Spinal cord (tissue), 10 donors: ENCODE results near the gene WDR5. TPM values are rescaled to one million over a fixed set of nuclear protein-coding genes. Genes with fewer than 3 reads are reported as not detected.
A peak's percentile ranks its signal among the peaks of the same experiment; 100 is the strongest.

Experiments used
- DNase-seq, 6 donors: peaks; one replicate each; pipeline versions ENCODE4 v3.0.0 to v3.0.0-alpha.2; 2013 to 2015; ENCODE audit warnings: low spot score in 6 of 6, low read depth in 4 of 6
- H3K27ac ChIP-seq: one replicate; pipeline ENCODE4 v1.5.1; 2013; ENCODE audit warnings: low read depth, low read length, control low read depth
- H3K27me3 ChIP-seq: one replicate; pipeline ENCODE4 v1.6.1; 2013; ENCODE audit warnings: low read length; ENCODE audit not compliant: control insufficient read depth, insufficient read depth
- H3K36me3 ChIP-seq: one replicate; pipeline ENCODE4 v1.6.1; 2013; ENCODE audit warnings: low read length; ENCODE audit not compliant: control insufficient read depth, insufficient read depth
- H3K4me1 ChIP-seq: one replicate; pipeline ENCODE4 v1.6.1; 2013; ENCODE audit warnings: low read length; ENCODE audit not compliant: control insufficient read depth, insufficient read depth
- H3K4me3 ChIP-seq: one replicate; pipeline ENCODE4 v1.5.1; 2013; ENCODE audit warnings: low read depth, low read length, control low read depth
- H3K9me3 ChIP-seq: one replicate; pipeline ENCODE4 v1.6.1; 2013; ENCODE audit warnings: low read length; ENCODE audit not compliant: control insufficient read depth, insufficient read depth
- WGBS: methylation state at CpG from one replicate; pipeline ENCODE4 v1.1.5; 2013; ENCODE audit warnings: missing lambda C conversion rate; ENCODE audit not compliant: insufficient coverage; 5-methylcytosine and 5-hydroxymethylcytosine counted together
- polyA plus RNA-seq, 2 donors: library from polyadenylated mRNA; unstranded; fragments of 120-200 nt; gene quantifications; one replicate each; pipeline ENCODE4 v1.2.1, GENCODE V29; 2013; ENCODE audit not compliant: insufficient read length in 2 of 2
- total RNA-seq, 2 donors: library from RNA; depleted of rRNA in 1 of 2; stranded (reverse); fragments of 120-200 nt in 1 of 2; fragments of >200 nt in 1 of 2; gene quantifications; one replicate each; pipeline versions ENCODE4 v1.2.3 to v1.2.4, GENCODE V29; 2013 to 2014
- donor health status: healthy.

WDR5 gene
- total and polyA plus RNA-seq, 4 donors: 15.1 to 39.0 (median 30.1) TPM

DNA sequence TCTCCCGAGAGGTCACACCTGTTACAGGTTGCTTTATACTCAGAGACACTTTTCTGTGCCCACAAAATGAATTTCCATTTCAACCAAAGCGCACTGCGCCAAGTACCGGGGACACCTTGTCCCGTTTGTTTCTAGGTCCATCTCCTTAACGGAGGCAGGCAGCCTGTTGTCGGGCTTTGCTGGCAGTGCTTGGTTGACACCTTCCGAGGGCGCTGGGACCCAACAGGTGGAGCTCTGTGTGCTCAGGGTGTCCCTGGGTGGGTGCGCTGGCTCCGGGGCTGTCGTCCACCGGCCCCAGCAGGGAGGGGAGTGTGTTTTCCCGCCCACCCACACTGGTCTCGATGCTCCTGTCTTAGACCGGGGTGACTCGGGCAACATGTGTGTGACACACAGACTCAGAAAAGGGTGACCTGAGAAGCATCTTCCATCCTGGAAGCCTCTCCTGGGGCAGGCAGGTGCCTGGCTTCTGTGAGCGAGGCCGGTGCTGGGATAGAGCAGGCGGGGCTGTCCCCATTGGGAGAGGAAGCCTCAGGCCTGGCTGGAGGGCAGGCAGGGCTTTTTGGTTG is 20.0 kb downstream of the WDR5 start:
- no peaks in the 10 kb centered on the region for H3K9me3 ChIP-seq
- H3K4me3 ChIP-seq: no peak overlapping the region
- no peak overlapping the region for H3K27ac ChIP-seq
- 94% methylated on average over 19 of the region's 20 CpGs for WGBS
- peaks cover 99% of the 10 kb centered on the region for H3K36me3 ChIP-seq
- peaks cover 4% of the 10 kb centered on the region for H3K4me1 ChIP-seq
- DNase-seq: no peak
- no peaks in the 10 kb centered on the region for H3K27me3 ChIP-seq

DNA sequence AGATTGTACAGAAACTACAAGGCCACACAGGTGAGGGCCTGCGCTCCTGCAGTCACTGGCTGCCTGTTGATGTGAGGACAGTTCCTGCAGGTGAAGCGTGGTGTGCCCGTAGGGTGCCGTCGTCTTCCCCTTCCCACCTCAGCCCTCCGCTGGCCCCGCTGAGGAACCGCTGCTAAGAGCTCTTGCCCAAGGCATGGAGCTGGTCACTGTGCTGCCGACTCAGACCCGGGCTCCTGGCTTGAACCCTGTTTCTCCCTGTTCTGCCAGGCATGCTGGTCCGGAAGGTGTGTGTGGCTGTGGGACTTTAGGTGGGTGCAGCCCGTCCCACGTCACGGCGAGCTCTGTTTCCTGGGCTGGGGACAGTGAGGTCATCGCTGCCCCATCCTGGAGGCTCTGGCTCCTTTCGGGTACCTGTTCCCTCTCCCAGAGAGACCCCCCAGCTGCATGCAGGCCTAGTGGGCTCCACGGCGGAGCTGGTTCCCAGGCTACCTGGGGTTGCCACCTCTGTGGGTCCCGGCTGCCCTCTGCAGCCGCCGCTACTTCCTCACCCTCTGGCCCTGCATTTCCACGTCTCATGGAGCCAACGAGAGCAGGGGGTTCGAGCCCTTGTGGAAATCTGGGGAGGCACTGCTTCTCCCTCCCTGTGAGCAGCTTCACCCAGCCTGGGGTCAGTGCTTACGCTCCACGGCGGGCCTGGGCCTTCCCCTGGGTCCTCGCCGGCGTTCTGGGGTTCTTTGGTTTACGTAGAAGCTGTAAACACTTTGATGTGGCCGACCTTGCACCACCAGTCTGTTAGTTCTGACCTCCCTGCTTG is 20.9 kb downstream of the WDR5 start:
- Histone ChIP-seq H3K4me3 (no peak overlapping the region), H3K27me3 (no peaks in the 10 kb centered on the region), H3K36me3 (peaks cover 95% of the 10 kb centered on the region), H3K4me1 (no peaks in the 10 kb centered on the region), H3K27ac (no peak overlapping the region), H3K9me3 (no peaks in the 10 kb centered on the region)
- 97% methylated on average over 33 of the region's 33 CpGs for WGBS
- DNase-seq: no peak

DNA sequence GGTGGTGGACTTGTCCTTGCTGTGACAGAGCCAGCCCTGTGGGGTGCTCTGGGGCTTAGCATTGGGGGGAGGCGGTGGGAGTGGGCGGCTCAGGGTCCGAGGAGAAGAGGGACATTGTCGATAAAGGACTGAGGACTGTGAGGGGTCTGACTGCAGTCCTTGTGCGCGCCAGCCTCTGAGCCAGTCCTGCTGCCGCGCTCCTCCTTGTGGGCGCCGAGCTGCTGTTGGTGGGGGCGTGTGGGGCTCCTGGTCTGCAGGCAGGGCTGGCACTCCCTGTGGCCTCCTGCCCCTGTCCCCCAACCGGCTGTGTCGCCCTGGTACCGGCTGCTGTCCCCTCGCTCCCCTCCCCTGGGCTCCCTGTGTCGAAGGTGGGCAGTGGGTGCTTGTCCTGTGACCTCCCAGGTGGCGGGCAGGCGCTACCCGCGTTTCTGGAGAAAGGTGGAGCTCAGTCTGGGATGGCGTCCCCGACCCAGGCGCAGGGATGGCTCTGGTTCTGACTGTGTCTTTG is 21.6 kb downstream of the WDR5 start:
- no peaks in the 10 kb centered on the region for H3K9me3 ChIP-seq
- no peak overlapping the region for H3K27ac ChIP-seq
- WGBS: 97% methylated on average over 19 of the region's 23 CpGs
- no peak overlapping the region for H3K4me3 ChIP-seq
- no peak for DNase-seq
- peaks cover 88% of the 10 kb centered on the region for H3K36me3 ChIP-seq
- no peaks in the 10 kb centered on the region for H3K4me1 ChIP-seq
- no peaks in the 10 kb centered on the region for H3K27me3 ChIP-seq

DNA sequence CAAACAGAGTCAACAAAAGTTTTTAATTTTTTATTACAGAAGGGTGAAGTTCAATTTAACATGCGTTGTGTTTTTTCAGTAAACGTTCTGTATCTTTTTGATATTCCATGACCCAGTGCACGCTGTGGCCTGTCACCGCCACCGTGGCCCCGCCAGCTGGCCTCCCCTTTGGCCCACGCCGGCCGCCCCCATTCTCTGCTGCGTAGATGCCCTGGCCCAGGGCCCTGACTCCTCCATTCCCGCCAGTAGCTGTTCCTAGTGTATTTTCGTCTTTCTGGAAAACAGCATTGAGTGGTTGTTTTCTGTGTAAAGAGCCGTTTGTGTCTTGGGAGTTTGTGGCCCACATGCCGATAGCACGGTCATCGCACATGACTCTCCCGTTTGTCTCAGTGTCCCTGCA is 22.4 kb downstream of the WDR5 start:
- no peak overlapping the region for H3K4me3 ChIP-seq
- no peak for DNase-seq
- 94% methylated on average over 12 of the region's 17 CpGs for WGBS
- H3K27ac ChIP-seq: no peak overlapping the region
- no peaks in the 10 kb centered on the region for H3K9me3 ChIP-seq
- no peaks in the 10 kb centered on the region for H3K27me3 ChIP-seq
- peaks cover 82% of the 10 kb centered on the region for H3K36me3 ChIP-seq
- H3K4me1 ChIP-seq: peaks cover 6% of the 10 kb centered on the region

DNA sequence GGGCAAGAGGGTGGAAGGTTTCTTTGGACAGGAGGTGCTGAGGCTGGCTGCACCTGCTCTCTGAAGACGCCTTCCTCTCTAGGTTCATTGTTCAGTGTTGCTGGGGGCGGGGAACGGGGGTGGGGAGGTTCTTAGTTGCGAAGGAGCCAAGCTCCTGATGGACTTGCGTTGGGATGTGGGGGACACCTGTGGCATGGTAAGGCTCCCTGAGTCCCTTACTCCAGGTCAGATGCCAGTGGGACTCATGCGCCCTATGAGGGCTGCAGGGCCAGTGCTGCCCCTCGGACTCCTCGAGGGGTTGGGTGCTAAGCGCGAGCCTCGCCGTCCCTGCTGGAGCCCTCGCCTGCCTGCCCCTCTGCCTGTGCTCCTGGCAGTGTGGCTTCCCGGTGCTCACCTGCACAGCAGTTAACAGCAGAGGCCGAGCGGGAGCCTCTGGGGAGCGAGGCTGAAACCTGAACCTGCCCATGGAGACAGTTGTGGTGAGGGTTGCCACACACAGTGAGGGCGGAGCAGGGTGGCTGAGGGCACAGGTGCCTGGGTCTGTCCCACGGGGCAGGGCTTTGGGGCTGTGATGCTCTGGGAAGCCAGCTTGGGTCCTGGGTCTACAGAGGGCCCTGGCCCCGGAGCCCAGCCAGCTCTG is 23.0 kb downstream of the WDR5 start:
- H3K27me3 ChIP-seq: no peaks in the 10 kb centered on the region
- DNase-seq: no peak
- H3K4me1 ChIP-seq: peaks cover 13% of the 10 kb centered on the region
- no peaks in the 10 kb centered on the region for H3K9me3 ChIP-seq
- WGBS: 86% methylated on average over 20 of the region's 20 CpGs
- H3K36me3 ChIP-seq: peaks cover 76% of the 10 kb centered on the region
- no peak overlapping the region for H3K4me3 ChIP-seq
- no peak overlapping the region for H3K27ac ChIP-seq

DNA sequence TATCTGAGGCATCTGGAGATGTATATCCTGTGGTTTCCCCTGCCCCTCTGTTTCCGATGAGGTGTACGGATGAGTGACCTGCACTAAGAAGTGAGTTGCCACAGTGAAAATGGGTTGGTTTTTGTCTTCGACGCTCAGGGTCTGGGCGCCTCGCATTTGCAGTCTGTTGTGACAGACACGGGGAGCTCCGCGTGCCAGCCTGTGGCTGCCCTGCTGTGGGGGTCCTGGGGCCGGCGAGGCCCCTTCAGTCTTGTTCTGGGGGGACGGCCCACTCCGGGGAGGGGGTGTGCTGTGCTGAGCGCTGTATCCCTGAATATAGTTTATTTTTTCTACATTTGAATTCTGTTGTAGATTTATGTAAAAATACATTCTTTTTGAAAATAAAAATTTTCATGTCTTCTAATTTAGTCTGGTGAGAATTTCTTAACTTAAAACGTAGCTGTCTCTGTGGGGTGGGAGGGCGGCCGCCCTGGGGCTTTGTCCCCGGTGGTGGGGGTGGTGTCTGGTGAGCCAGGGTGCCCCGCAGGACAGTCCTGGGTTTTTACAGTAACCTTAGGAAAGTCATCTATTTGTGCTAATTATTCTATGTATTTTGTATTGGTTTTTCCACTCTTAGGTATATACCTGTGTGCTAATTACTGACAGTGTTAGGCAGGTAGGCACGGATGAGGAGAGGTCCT is 23.8 kb downstream of the WDR5 start:
- H3K9me3 ChIP-seq: no peaks in the 10 kb centered on the region
- no peak overlapping the region for H3K4me3 ChIP-seq
- no peaks in the 10 kb centered on the region for H3K27me3 ChIP-seq
- H3K27ac ChIP-seq: no peak overlapping the region
- no peak for DNase-seq
- WGBS: 85% methylated on average over 16 of the region's 20 CpGs
- peaks cover 67% of the 10 kb centered on the region for H3K36me3 ChIP-seq
- H3K4me1 ChIP-seq: peaks cover 16% of the 10 kb centered on the region

DNA sequence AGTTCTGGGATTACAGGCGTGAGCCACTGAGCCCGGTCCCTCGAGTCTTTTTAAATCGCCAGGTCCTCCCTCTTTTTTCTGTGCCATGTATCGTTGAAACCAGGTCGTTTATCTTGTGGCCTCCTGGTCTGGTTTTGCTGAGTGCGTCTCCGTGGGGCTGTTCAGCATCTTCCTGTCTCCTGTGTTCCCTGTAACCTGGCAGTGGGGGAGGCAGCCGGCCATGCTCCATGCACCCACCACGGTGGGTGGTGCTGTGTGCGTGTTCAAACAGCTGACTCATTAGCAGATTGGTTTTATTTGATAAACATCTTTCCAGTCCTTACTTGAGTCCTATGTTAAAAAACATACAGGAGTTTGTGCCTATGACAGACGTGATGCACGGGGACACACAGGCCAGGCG is 25.8 kb downstream of the WDR5 start:
- peaks cover 52% of the 10 kb centered on the region for H3K36me3 ChIP-seq
- DNase-seq: no peak
- no peak overlapping the region for H3K27ac ChIP-seq
- H3K4me3 ChIP-seq: no peak overlapping the region
- WGBS: 82% methylated on average over 8 of the region's 14 CpGs
- no peaks in the 10 kb centered on the region for H3K9me3 ChIP-seq
- no peaks in the 10 kb centered on the region for H3K27me3 ChIP-seq
- H3K4me1 ChIP-seq: peaks cover 16% of the 10 kb centered on the region

DNA sequence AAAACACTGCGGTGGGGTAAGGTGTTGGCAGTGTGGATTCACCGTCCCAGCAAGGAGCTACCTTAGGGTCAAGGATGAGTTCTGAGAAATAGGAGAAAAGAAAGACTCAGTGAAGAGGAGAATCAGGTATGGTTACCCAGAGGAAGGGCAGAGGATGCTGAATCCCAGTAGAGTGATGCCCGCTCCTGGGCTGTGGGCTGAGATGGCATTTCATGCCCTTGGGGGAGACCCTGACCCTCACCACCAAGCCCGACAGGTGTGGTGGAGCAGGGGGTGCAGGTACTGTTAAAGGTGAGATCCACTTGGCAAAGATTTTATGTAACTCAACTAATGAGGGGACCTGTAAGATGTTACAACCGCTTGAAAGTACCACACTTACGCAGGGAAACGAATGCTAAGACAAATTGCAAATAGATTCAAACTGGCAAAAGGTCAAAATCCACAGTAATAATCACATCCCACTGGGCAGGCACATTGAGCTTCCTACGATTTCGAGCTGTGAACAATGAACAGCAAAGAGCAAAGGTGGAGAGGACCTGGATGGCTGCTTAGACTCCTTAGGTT is 26.4 kb downstream of the WDR5 start:
- no peaks in the 10 kb centered on the region for H3K9me3 ChIP-seq
- DNase-seq: no peak
- no peaks in the 10 kb centered on the region for H3K27me3 ChIP-seq
- peaks cover 47% of the 10 kb centered on the region for H3K36me3 ChIP-seq
- H3K4me3 ChIP-seq: no peak overlapping the region
- H3K4me1 ChIP-seq: peaks cover 16% of the 10 kb centered on the region
- WGBS: 100% methylated on average over 2 of the region's 9 CpGs
- H3K27ac ChIP-seq: no peak overlapping the region

DNA sequence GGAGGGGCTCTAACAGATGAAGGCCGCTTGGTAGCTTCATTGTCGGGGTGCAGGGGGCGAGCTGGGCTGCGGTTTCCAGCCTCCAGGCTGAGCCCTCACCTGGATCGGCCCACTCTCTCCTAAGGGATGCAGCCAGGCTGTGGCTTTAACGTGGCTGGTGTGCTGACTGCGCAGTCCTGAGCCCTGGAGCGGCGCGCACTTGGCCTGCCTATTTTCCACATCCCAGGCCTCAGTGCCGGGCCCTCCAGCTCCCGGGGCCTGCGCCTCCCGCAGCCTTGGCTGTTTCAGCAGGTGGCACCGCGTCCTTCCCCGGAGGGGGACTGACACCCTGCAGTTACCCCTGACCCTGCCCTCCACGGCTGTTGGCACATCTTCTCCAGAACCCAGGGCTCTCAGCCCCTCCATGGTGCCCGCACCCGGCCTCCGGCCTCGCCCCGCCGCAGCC is 27.1 kb downstream of the WDR5 start:
- peaks cover 40% of the 10 kb centered on the region for H3K36me3 ChIP-seq
- peaks cover 16% of the 10 kb centered on the region for H3K4me1 ChIP-seq
- H3K27ac ChIP-seq: no peak overlapping the region
- 32% methylated on average over 24 of the region's 24 CpGs for WGBS
- H3K4me3 ChIP-seq: no peak overlapping the region
- H3K27me3 ChIP-seq: no peaks in the 10 kb centered on the region
- H3K9me3 ChIP-seq: no peaks in the 10 kb centered on the region
- peak in 1 of 6 donors; percentile 32 for DNase-seq
